ENCODE measurements around the gene DYNAP.

DNA sequence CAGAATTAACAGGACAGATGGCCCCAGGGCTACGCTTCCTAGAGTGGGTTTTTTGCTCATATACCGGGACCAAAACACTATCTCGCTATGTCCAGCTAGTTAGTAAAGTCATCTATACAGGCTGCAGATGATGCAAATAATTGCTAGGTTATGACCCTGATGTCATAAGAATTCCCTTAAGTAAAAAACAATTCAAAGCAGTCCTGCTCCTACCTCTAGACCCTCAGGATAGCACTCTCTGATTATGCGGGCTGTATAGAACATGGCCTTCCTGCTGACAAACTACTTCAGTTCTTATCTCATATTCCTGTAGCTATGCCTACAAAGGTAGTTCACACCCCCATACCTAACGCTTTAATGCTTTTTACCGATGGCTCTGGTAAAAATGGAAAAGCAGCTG is 13.2 kb downstream of the DYNAP start:
- no peak for TF ChIP-seq POLR2A (IDR thresholded peaks at IDR 0.05)
- TF ChIP-seq, protein P1, sequence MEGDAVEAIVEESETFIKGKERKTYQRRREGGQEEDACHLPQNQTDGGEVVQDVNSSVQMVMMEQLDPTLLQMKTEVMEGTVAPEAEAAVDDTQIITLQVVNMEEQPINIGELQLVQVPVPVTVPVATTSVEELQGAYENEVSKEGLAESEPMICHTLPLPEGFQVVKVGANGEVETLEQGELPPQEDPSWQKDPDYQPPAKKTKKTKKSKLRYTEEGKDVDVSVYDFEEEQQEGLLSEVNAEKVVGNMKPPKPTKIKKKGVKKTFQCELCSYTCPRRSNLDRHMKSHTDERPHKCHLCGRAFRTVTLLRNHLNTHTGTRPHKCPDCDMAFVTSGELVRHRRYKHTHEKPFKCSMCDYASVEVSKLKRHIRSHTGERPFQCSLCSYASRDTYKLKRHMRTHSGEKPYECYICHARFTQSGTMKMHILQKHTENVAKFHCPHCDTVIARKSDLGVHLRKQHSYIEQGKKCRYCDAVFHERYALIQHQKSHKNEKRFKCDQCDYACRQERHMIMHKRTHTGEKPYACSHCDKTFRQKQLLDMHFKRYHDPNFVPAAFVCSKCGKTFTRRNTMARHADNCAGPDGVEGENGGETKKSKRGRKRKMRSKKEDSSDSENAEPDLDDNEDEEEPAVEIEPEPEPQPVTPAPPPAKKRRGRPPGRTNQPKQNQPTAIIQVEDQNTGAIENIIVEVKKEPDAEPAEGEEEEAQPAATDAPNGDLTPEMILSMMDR (IDR thresholded peaks at IDR 0.05): no peak
- TF ChIP-seq POLR2AphosphoS5 (IDR thresholded peaks at IDR 0.05): no peak

Data from breast epithelium (tissue), 3 donors.